PC-9 (cell line): Measurements from ENCODE around the gene PPARGC1A. TPM values are rescaled to one million over a fixed set of nuclear protein-coding genes. Genes with fewer than 3 reads are reported as not detected.

Experiments used
- BruUV-seq: library from RNA; stranded (reverse); fragments of 400-500 nt; replicated peaks from 2 replicates; lab custom pipeline; 2021; lab: Mats Ljungman, UMichigan
- CTCF ChIA-PET: fragments of 300-600 bp; sonication (Branson Sonifier 250); formaldehyde crosslinking; loops from one replicate; lab custom pipeline; 2022; ENCODE audit warnings: antibody characterized with exemption; lab: Charles Lee
- POLR2A ChIA-PET: fragments of 300-600 bp; sonication (Branson Sonifier 250); formaldehyde crosslinking; loops from one replicate; lab custom pipeline; 2022; ENCODE audit warnings: antibody characterized with exemption; ENCODE audit not compliant: unreplicated experiment; lab: Charles Lee
- DNase-seq, 2 experiments: peaks; one replicate each; pipeline versions ENCODE4 v3.0.0 to v3.0.0-alpha.2; 2015 to 2022; ENCODE audit warnings: mixed read lengths in 1 of 2
- H2AFZ ChIP-seq: fragments of 200-600 bp; sonication (generic); 2 replicates; pipeline ENCODE4 v1.8.1; 2017; ENCODE audit warnings: antibody characterized with exemption
- H3F3A ChIP-seq: fragments of 200-600 bp; sonication (generic); 2 replicates; pipeline ENCODE4 v1.8.1; 2017; ENCODE audit warnings: antibody characterized with exemption, mild to moderate bottlenecking, low read depth; ENCODE audit not compliant: insufficient read depth
- H3K27ac ChIP-seq: fragments of 200-600 bp; sonication (generic); 2 replicates; pipeline ENCODE4 v1.6.1; 2016; ENCODE audit warnings: mixed run types
- H3K27me3 ChIP-seq: fragments of 200-600 bp; sonication (generic); 2 replicates; pipeline ENCODE4 v1.6.1; 2016; ENCODE audit warnings: low read depth, mixed run types; ENCODE audit not compliant: insufficient read depth
- H3K36me3 ChIP-seq: fragments of 200-600 bp; sonication (generic); 2 replicates; pipeline ENCODE4 v1.6.1; 2016; ENCODE audit warnings: low read depth, mixed run types
- H3K4me1 ChIP-seq: fragments of 200-600 bp; sonication (generic); replicated peaks from 2 replicates; pipeline ENCODE4 v1.6.1; 2016; ENCODE audit warnings: mixed run types; ENCODE audit not compliant: insufficient read depth
- H3K4me2 ChIP-seq: fragments of 200-600 bp; sonication (generic); 2 replicates; pipeline ENCODE4 v1.6.1; 2017; ENCODE audit warnings: mixed run types
- H3K4me3 ChIP-seq: fragments of 200-600 bp; sonication (generic); 2 replicates; pipeline ENCODE4 v1.6.1; 2016; ENCODE audit warnings: mixed run types
- H3K79me2 ChIP-seq: fragments of 200-600 bp; sonication (generic); 2 replicates; pipeline ENCODE4 v1.6.1; 2017; ENCODE audit warnings: low read depth, mixed run types
- H3K9me2 ChIP-seq: fragments of 200-600 bp; sonication (generic); 2 replicates; pipeline ENCODE4 v1.8.1; 2017; ENCODE audit warnings: mild to moderate bottlenecking; ENCODE audit not compliant: insufficient read depth
- H3K9me3 ChIP-seq: fragments of 200-600 bp; sonication (generic); 2 replicates; pipeline ENCODE4 v1.8.1; 2016; ENCODE audit warnings: low read depth; ENCODE audit not compliant: insufficient read depth
- H4K20me1 ChIP-seq: fragments of 200-600 bp; sonication (generic); 2 replicates; pipeline ENCODE4 v1.8.1; 2017; ENCODE audit not compliant: insufficient read depth
- CTCF ChIP-seq: fragments of 200-600 bp; sonication (generic); conservative IDR thresholded peaks from 2 replicates; pipeline ENCODE4 v1.6.1; 2017; ENCODE audit warnings: mixed run types, antibody characterized with exemption, mild to moderate bottlenecking, moderate library complexity
- EZH2 ChIP-seq: fragments of 200-600 bp; sonication (generic); IDR thresholded peaks from 2 replicates; pipeline ENCODE4 v1.8.0; 2017; ENCODE audit warnings: antibody characterized with exemption, low read depth
- intact Hi-C: fragments of 100-400 bp; cut with micrococcal nuclease; formaldehyde crosslinking; loops from one replicate; pipeline ENCODE4 v1.10.0; 2022; ENCODE audit not compliant: unreplicated experiment
- total RNA-seq: library from RNA; stranded (reverse); gene quantifications from 2 replicates; pipeline ENCODE4 v1.2.3, GENCODE V29; 2021

The PPARGC1A gene
- total RNA-seq, 1 experiment from 2014 or later: not detected

- Histone ChIP-seq H3K79me2 (no peaks in the 10 kb centered on the region), H4K20me1 (no peaks in the 10 kb centered on the region), H3K27ac (no peak overlapping the region), H3K4me3 (no peak overlapping the region), H2AFZ (no peak overlapping the region), H3K9me2 (no peaks in the 10 kb centered on the region), H3K27me3 (no peaks in the 10 kb centered on the region), H3F3A (no peaks in the 10 kb centered on the region), H3K4me2 (no peak overlapping the region), H3K9me3 (no peaks in the 10 kb centered on the region), H3K36me3 (no peaks in the 10 kb centered on the region), H3K4me1 (no peaks in the 10 kb centered on the region)
- ChIA-PET POLR2A (no interaction called here), CTCF (no interaction called here)
- BruUV-seq: no TSS peak
- TF ChIP-seq EZH2 (no peak), CTCF (no peak)
- intact Hi-C loops: no loop called here
- DNase-seq: no peak
Observed at GRCh38 chr4:23768541-23768940, 121.3 kb downstream of the PPARGC1A start.

- no peak for TF ChIP-seq CTCF
- no peaks in the 10 kb centered on the region for H3K9me2 ChIP-seq
- H3K79me2 ChIP-seq: no peaks in the 10 kb centered on the region
- H4K20me1 ChIP-seq: no peaks in the 10 kb centered on the region
- H3K27me3 ChIP-seq: no peaks in the 10 kb centered on the region
- no peaks in the 10 kb centered on the region for H3K9me3 ChIP-seq
- CTCF ChIA-PET: no interaction called here
- H3K4me3 ChIP-seq: no peak overlapping the region
- BruUV-seq: no TSS peak
- no peak overlapping the region for H2AFZ ChIP-seq
- intact Hi-C loops: no loop called here
- POLR2A ChIA-PET: interaction anchor here (0.5 kb wide), 1 partner anchor 590 kb away, joined by 3 read pairs; no protein-coding TSS in a partner anchor
- no peaks in the 10 kb centered on the region for H3K36me3 ChIP-seq
- no peak overlapping the region for H3K4me2 ChIP-seq
- H3F3A ChIP-seq: no peaks in the 10 kb centered on the region
- no peaks in the 10 kb centered on the region for H3K4me1 ChIP-seq
- DNase-seq: no peak
- no peak overlapping the region for H3K27ac ChIP-seq
Observed at GRCh38 chr4:23766344-23766743, 123.5 kb downstream of the PPARGC1A start.

GRCh38 chr4:23763559-23763958 is 126.3 kb downstream of the PPARGC1A start:
- Histone ChIP-seq H4K20me1 (no peaks in the 10 kb centered on the region), H3K4me2 (no peak overlapping the region), H3K27ac (no peak overlapping the region), H3K4me1 (no peaks in the 10 kb centered on the region), H2AFZ (no peak overlapping the region), H3K79me2 (no peaks in the 10 kb centered on the region), H3K9me2 (no peaks in the 10 kb centered on the region), H3K27me3 (no peaks in the 10 kb centered on the region), H3K4me3 (no peak overlapping the region), H3F3A (no peaks in the 10 kb centered on the region), H3K9me3 (no peaks in the 10 kb centered on the region), H3K36me3 (no peaks in the 10 kb centered on the region)
- TF ChIP-seq EZH2: no peak
- no peak for TF ChIP-seq CTCF
- POLR2A ChIA-PET: no interaction called here
- DNase-seq: no peak
- BruUV-seq: no TSS peak
- CTCF ChIA-PET: no interaction called here
- intact Hi-C loops: no loop called here
